OCI-LY7 (cell line): ENCODE measurements around the gene SIPA1L3.

Source experiments
- CTCF ChIP-seq: fragments of 200-600 bp; sonication (generic); conservative IDR thresholded peaks from 2 replicates; pipeline ENCODE4 v1.5.1; 2014; ENCODE audit warnings: mild to moderate bottlenecking, antibody characterized with exemption, low read length, moderate library complexity, mixed read lengths
- EZH2phosphoT487 ChIP-seq: fragments of 200-600 bp; sonication (generic); IDR thresholded peaks from 2 replicates; pipeline ENCODE4 v1.6.1; 2018; ENCODE audit warnings: low read depth, borderline replicate concordance, mild to moderate bottlenecking, mixed run types, antibody characterized with exemption, low read length, moderate library complexity, mixed read lengths

DNA sequence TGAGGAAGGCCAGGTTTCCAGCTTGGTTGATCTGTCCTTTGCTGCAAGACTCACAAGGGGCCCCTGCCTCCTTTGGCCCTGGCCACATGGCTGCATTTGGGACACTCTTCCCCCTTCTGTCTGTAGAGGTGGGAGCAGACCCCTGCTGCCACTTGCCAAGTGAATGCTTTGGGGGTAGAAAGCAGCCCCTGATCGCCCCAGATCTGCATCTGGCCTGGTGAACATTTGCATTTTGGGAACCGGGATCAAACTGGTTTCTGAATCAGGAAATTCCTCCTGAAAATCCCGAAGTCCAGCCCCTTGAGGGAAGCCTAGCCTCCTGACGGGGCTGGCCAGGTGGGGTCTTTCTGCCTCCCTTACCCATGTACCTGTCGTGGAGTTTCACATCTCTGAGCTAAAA lies 302.1 kb downstream of the SIPA1L3 start:
- TF ChIP-seq CTCF (no peak), EZH2phosphoT487 (no peak)
